Stimulated activated CD8-positive, alpha-beta memory T cell treated with anti-CD3 and anti-CD28 coated beads, Interleukin-4, amount 100 ng/mL, for 24 hours (primary cell): ENCODE results near the gene TMEFF2.

Experiments
- DNase-seq: peaks from one replicate; pipeline ENCODE4 v3.0.0-alpha.2; 2020; ENCODE audit warnings: low read depth

Gene TMEFF2

GRCh38 chr2:192067631-192068030, 127.1 kb downstream of the TMEFF2 start:
- no peak for DNase-seq

- DNase-seq, result no peak
These were observed 130.3 kb downstream of the TMEFF2 start for GRCh38 chr2:192064459-192064858.

GRCh38 chr2:192060161-192060560, 134.6 kb downstream of the TMEFF2 start:
- no peak for DNase-seq

- DNase-seq, result no peak
These were observed 135.5 kb downstream of the TMEFF2 start for GRCh38 chr2:192059266-192059665.

- no peak for DNase-seq
These were observed 140.8 kb downstream of the TMEFF2 start for GRCh38 chr2:192053921-192054320.

- DNase-seq, result no peak
These were observed 143.2 kb downstream of the TMEFF2 start for GRCh38 chr2:192051533-192051932.

GRCh38 chr2:192049362-192049761, 145.4 kb downstream of the TMEFF2 start:
- DNase-seq, result no peak

- DNase-seq, result no peak
These were observed 147.2 kb downstream of the TMEFF2 start for GRCh38 chr2:192047315-192048107.

GRCh38 chr2:192044496-192044895, 150.2 kb downstream of the TMEFF2 start:
- DNase-seq, result no peak

GRCh38 chr2:192043216-192043870, 151.4 kb downstream of the TMEFF2 start:
- no peak for DNase-seq

GRCh38 chr2:192042126-192042525, 152.6 kb downstream of the TMEFF2 start:
- no peak for DNase-seq

- DNase-seq, result no peak
These were observed 156.6 kb downstream of the TMEFF2 start for GRCh38 chr2:192038110-192038509.

GRCh38 chr2:192035731-192036442, 158.8 kb downstream of the TMEFF2 start:
- no peak for DNase-seq

GRCh38 chr2:192030856-192031255, 163.9 kb downstream of the TMEFF2 start:
- no peak for DNase-seq

- no peak for DNase-seq
These were observed 164.4 kb downstream of the TMEFF2 start for GRCh38 chr2:192030289-192030688.

- DNase-seq, result no peak
These were observed 165.6 kb downstream of the TMEFF2 start for GRCh38 chr2:192029089-192029488.

- DNase-seq, result no peak
These were observed 168.0 kb downstream of the TMEFF2 start for GRCh38 chr2:192026825-192027120.

GRCh38 chr2:192026059-192026824, 168.5 kb downstream of the TMEFF2 start:
- DNase-seq, result no peak

GRCh38 chr2:192025637-192026036, 169.1 kb downstream of the TMEFF2 start:
- no peak for DNase-seq

GRCh38 chr2:192023006-192023405, 171.7 kb downstream of the TMEFF2 start:
- no peak for DNase-seq

GRCh38 chr2:192017844-192018243, 176.9 kb downstream of the TMEFF2 start:
- no peak for DNase-seq

- no peak for DNase-seq
These were observed 178.5 kb downstream of the TMEFF2 start for GRCh38 chr2:192016265-192016664.
